Measurements from ENCODE around the gene GLYR1.

The GLYR1 gene

DNA sequence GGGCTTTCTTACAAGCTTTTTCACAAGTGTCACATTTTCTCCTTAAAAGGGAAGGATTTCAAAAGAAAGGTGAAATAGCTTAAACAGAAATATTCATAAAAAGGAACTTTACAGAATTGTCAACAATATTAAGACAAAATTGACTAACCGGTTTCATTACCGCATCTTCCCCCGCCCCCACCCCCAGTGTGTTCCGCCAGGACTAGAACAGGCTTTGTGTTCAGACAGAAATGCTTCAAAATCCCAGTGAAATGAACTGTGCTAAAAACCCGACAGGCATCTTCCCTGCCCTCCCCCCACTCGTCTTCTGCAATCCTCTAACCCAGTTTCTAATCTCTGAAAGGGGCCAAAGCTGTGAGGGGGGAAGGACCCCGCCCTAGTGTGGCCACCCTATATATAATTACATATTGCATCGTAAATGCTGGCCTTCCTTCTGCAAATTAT, 43.7 kb downstream of the GLYR1 start:
- DNase-seq = no peak

DNA sequence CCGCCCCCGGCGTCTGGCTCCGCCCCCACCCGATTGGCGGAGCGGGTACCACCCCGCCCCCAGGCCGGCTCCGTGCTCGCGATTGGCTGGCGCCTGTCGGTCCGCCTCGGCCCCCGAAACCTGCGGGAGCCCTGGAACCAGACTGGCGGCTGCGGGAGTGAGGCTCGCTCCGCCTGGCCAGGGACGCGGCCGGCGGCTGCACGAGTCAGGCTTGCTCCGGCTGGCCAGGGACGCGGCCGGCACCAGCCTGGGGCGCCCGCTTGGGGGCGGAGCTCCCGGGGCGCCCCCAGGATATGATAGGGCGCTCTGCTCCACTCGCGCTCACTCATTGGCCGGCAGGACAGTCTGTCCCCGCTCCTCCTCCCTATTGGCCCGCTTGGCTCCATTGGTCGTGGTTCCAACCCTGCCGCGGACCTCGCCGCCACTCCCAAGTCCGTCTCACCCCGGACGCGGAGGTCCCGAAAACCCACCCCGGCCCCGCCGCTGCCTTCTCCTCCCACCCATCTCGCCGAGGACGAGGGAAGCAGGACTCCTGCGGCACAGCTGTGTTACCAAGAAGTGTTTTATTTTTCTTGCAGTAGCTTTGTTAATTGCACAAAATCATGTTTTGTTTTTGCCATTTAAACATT, 44.3 kb downstream of the GLYR1 start:
- peak; percentile 83 for DNase-seq

DNA sequence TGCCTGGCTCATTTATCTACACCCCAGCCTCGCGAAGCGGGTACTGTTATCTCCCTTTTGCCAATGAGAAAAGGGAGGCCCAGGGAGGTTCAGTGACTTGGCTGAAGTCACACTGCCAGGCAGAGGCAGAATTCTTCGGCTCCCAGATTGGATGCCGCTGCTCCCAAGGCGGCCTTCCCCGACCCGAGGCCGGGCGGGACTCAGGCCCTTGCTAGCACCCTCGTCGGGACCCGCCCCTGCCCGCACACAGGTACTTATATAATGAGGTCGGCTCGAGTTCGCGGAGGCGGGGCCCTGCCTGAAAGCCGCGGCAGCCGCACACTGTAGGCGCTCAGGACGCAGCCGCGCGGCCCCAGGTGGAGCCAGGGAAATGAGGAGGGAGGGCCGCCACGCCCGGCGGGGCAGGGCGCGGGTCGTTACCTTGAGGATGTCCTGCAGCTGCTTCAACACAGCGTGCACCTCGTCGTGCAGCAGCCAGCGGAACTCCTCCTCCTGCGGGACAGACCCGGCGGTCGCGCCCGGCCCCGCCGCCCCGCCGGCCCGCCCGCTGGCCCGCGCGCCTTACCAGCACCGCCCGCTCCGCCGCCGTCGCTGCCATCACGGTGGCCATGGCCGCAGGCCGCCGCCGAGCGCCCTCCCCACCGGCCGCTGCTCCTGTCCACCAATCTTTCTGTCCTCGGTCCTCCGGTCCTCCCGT, 45.0 kb downstream of the GLYR1 start, which contains the start of gene ROGDI:
Gene ROGDI, minus strand, starts transcription at position 672 of the 697 bp plus-strand sequence. Its CDS starts 62 bp downstream, at position 610.
- peak; percentile 88 for DNase-seq

DNA sequence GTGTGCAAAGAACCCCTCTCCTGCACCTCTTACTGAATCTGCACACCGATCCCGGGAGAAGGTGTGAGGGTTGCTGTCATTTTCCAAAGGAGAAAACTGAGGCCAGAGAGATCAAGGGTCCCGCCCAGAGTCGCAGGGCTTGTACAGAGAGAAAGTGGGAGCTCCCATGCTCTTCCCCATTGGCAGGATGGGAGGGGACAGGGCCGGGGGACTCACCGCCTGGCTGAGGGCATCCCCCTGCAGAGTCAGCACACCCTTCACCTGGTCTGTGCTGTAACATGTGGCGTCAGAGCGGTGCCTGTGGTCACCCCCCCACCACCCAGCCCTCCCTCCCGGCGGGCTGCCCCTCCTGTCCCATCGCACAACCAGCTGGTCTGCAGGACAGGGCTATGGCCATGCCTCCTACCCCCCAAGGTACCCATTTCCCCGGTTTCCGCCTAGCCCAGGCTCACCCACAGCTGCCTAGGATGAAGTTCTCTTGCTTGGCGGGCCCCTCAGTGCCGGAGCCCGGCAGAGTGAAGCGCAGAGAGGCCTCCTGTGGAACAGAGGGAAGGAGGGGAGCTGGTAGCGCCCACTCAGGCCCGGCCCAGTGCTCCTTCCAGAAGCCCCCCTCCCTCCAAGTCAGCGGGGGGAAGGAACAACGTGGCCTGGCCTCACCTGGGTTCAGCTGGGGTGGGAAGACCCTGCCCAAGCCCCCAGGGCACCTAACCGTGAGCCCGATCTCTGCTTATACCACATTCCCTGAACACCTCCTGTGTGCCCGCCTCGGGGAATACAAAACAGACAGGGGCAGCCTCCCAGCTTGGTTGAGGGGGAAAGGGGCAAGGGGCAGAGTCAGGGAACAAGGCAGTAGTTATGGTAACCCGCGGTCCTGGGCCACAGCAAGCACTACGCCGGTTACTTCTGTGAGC, 45.8 kb downstream of the GLYR1 start:
- DNase-seq = no peak

DNA sequence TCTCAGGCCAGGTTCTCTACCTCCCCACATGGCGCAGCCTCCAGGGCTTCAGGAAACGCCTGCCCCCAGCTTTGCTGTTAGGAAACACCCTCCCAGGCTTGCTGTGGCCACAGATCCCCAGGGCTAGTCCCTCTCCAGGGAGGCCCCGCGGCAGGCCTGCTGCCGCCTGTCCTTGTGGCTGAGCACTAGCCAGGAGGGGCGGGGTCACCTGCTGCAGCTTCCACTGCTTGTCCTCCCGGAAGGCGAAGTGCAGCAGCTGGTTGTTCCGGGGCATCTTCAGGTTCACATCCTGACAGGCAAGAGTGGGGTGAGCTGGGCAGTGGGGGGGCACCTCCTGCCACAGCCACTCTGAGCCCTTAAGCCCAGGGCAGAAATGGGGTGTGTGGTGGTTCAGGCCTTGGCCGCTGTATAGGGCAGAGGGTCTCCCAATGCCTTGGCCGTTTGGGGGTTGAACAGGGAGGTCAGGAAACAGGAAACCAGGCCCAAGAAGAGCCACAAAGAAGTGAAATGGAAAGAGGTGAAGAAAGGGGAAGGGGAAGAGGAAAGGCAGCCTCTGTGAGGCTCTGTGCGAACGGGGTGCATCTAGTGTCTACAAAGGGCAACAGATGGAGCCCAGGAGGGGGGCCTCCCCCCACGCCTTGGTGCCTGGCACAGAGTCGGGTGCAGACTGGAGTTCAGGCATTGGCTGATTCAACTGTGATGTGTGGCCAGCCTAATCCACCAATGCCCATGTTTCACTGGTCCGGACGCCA, 46.6 kb downstream of the GLYR1 start:
- peak; percentile 63 for DNase-seq

DNA sequence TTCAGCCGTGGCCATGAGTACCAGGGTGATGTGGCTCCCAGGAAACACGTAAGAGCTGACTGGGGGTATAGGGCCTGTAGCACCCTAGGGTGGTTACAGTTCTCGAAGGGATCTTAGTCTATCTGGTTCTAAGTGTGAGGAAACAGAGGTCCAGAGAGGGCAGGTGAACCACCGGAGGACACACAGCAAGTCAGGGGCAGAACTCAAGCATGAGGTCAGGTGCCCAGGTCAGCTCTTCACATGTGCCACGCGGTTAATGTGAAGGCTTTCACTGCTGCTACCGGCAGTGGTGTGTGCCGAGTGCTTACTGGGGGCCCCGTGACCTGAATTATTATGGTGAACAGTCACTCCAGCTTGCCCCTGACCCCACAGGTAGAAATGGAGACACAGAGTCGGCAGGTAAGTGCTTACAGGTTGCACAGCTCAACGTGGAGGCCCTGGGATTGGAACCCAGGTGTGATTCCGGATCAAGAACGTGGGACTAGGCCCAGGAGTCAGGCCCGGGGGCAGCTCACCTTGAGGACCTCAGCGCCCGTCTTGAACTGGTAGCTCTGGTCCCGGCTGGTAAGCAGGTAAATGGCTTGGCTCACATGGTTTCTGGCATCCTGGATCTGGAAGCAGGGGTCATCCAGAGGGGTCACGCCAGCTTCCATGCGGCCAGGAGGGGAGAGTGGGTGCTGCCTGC, 47.8 kb downstream of the GLYR1 start:
- DNase-seq = no peak

DNA sequence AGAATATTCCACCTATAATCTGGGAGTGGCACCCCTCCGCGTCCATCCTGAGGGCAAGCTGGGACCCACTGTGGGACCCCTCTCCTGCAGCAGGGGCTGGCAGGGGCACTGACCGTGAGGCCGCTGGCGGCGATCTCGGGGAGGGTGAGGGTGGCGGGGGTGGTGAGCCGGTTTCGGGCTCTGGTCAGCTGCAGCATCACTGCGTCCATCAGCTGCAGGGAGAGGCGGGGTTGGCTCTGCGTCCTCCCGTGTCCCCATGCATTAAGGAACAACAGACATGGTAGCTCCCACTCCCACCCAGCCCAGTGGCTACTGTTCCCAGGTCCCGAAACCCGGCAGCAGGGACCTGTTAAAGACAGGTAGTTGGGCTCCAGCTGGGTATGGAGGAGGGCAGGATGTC, 48.6 kb downstream of the GLYR1 start:
- no peak for DNase-seq

DNA sequence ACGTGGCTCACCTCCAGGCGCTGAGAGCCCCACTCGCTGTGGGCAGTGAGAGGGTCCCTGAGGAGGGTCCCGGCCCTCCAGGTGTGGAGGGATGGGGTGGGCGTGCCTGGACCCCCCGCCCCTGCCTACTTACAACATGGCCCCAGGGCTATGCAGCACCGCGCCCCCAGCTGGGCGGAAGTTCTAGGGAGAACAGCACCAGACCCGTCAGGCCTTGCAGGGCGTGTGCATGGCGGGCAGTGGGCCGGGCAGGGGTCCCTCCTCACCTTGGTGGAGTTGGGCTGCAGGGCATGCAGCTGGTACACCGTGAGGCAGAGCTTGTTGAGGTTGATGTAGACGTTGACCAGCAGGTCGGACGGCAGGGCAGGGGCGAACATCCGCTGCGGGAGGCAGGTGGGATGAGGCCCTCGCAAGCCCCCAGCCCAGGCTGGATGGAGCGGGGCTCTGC, 49.3 kb downstream of the GLYR1 start:
- DNase-seq = no peak

DNA sequence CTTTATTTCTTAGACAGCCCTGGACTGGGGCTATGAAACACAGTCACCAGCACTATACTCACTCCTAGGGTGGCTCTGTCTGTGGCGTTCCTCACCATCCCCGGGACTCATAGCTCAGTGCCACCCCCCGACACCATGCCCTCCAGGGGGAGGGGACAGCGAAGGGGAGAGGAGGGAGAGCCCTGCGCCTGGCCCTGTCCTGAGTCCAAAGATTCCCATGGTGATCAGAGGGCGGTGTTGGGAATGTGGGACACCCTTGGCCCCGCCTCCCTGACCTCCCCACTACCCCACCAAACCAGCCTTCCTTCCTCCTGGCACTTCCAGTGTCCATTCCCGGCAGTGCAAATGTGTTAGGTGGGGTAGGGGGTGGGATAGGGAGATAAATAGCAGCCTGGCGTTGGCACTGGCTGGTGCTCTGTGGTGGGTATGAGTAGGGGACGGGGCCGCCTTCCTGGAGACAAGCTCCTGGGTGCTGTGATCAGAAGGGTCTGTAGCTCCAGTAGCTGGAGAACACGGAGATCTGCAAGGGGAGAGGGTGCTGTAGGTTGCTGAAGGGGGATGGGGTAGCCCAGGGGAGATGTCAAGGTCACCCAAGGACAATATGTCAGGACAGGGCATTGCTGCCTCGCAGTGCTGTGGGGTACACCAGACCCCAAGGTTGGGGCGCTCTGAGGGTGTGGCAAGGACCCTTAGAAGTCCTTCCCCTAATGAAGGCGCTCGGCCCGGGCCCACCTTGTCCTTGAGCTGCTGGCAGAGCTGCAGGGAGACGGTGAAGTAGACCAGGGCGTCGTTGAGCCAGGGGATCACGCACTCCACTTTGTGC, 49.9 kb downstream of the GLYR1 start:
- no peak for DNase-seq

DNA sequence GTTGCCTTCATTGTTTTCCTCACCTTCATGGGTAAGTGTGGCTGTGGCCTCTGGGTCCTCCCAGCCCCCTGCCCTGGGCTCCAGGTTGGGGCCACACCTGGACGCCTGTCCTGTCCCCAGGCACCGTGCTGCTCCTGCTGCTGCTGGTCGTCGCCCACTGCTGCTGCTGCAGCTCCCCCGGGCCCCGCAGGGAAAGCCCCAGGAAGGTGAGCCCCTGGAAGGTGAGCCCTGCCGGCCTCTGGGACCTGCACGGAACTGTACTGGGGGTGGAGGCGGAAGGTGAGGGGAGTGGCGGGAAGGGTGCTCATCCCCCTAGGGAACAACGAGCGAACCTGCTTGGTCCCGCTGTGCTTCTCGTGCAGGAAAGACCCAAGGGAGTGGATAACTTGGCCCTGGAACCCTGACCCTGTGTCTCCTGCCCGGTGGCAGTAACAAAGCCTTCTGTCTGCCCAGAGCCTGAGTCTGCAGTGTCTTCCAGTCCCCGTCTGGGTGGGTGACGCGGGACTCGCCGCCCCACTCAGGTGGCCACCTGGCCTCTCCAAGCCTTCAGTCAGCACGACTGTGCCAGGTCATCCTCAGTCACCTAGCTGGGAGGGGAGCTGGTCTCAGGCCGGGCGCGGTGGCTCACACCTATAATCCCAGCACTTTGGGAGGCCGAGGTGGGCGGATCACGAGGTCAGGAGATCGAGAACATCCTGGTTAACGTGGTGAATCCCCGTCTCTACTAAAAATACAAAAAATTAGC, 51.1 kb downstream of the GLYR1 start:
- DNase-seq = no peak

DNA sequence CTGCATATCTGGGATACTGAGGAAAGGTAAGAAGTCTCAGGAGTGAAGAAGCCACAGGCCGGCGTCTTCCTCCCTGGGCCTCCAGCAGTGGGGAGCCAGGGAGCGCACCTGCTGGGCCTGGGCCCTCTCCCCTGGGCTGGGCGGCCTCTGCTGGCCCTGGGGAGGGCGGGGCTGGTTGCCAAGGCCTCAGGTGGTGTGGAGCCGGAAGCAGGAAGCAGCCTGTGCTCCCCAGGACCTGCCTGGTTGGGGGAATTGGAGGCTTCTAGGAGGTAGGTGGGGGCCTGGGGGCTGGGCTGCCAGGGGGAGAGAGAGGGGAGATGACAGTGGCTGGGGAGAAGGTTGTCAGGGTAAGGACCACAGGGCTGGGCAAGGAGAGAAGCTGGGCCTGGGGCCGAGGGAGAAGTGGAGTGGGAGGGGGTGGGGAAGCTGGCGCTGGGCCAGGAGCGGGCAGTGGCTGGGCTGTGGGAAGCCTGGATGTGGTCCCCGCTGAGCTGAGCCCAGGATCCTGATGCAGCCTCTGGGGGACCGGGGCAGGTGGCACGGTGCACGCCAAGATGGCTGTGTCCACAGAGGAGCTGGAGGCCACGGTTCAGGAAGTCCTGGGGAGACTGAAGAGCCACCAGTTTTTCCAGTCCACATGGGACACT, 51.8 kb downstream of the GLYR1 start, which contains the start of gene SMIM22:
Gene SMIM22, plus strand, starts transcription at position 189 of the 647 bp plus-strand sequence. Its CDS starts 366 bp downstream, at position 555.
- peak; percentile 67 for DNase-seq

DNA sequence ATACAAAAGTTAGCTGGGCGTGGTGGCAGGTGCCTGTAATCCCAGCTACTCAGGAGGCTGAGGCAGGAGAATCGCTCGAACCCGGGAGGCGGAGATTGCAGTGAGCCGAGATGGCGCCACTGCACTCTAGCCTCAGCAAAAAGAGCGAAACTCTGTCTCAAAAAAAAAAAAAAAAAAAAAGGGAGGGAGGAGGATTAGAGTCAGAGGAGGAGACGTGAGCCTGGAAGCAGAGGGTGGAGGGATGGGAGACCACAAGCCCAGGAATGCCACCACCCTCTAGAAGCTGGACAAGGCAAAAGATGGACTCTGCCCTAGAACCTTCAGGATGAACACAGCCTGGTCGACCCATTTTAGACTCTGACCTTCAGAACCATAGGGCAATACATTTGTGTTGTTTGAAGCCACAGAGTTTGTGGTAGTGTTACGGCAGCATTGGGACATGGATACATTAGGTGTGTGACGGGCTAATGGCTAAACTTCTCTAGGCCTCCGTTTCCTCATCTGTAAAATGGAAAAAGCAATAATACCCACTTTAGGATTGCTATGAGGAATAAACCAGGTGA, 54.1 kb downstream of the GLYR1 start:
- no peak for DNase-seq

DNA sequence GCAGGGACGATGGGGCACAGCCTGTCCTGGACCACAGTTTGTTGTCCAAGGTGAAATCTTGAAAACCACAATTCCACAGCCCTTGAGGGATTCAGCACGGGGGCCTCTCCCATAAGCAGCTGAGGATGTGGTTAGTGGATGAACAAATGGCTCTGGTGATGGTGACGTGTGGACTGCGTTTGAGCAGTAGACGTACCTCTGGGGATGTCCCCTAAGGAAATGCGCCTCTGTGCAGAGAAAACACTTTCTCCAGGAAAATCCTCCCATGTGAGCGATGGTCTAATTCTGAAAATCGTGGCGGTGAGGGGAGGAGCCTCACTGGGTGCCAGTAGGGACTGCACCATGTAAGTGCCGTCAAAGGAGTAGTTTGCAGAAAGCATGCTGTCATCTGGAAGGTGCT, 56.2 kb downstream of the GLYR1 start:
- no peak for DNase-seq

DNA sequence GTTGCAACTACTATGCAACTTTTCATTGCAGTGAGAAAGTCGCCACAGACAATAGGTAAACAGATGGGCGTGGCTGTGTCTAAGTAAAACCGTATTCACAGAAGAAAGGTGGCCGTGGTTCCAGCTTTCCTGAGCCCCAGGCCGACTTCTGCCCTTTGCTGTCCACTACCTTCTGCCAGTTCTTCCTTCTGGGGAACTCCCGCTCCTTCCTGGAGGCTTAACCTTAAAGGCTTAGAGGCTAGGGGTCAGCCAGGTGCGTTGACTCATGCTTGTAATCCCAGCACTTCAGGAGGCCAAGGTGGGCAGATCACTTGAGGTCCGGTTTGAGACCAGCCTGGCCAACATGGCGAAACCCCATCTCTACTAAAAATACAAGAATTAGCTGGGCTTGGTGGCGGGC, 56.8 kb downstream of the GLYR1 start:
- no peak for DNase-seq

DNA sequence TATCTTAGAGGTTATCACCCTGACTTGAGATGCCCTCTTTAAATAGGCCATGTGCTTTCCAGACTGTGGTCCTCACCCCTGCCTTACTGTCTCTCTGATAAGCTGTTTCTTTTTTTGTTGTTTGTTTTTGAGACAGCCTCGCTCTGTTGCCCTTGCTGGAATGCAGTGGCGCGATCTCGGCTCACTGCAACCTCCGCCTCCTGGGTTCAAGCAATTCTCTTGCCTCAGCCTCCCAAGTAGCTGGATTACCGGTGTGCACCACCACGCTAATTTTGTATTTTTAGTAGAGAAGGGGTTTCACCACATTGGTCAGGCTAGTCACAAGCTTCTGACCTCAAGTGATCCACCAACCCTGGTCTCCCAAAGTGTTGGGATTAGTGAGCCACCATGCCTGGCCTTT, 58.2 kb downstream of the GLYR1 start:
- no peak for DNase-seq

DNA sequence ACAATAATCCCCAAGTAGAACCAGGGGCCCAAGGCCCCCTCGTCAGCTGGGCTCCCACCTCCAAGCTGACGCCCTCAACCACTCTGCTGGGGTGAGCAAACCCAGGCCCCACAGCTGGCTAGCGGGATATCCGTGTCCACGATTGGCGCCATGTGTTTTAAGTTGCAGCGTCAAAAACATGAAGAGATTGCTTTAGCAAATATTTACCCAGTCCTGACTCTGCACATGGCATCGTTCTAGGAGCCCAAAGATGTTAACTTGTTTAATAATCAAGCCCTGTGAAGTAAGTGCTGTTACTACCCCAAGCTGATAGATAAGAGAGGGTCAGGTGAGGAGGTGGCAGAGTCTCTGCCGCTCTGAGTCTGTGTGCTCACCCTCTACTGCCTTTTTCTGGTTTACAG, 58.6 kb downstream of the GLYR1 start:
- no peak for DNase-seq

DNA sequence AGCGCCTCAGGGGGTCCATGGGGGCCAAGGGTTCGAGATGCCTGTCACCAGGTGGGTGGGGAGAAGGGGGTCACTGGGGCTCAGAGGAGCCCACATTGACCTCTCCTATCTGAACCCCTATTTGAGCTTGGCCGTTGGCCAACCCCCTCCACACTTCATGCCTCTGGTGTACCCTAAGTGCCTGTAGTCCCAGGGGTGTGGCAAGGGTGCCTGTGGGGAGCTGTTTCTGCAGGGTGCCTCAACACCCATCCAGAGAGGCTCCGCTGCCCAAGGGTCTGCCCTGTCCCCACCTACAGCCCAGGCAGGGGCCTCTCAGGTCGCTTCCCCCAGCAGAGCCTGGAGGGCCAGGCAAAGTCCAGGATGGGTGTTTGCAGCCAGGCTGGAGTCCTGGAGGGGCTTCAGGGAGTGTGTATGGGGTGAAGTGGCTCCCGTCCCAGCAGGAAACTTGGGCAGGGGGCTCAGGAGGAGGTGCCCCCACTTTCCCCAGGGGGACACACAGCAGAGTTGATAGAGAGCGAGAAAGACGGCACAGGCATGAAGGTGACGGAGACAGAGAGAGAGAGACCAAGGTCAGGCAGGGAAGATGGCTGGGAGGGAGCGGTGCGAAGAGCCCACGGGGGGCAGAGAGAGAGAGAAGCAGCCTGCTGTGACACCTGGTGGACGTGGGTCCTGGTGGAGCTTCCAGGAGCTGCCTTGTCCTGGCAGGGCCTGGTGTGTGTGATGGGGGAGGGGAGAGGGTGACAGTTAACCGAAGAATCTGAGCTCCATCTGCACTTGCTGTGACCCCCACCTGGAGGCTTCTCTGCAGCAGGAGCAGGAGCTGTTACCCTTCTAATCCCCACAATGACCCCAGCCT, 59.2 kb downstream of the GLYR1 start, which contains the start of gene SEPTIN12:
Gene SEPTIN12, minus strand, starts transcription at position 719 of the 856 bp plus-strand sequence. Its CDS starts 700 bp downstream, at position 19.
- no peak for DNase-seq

DNA sequence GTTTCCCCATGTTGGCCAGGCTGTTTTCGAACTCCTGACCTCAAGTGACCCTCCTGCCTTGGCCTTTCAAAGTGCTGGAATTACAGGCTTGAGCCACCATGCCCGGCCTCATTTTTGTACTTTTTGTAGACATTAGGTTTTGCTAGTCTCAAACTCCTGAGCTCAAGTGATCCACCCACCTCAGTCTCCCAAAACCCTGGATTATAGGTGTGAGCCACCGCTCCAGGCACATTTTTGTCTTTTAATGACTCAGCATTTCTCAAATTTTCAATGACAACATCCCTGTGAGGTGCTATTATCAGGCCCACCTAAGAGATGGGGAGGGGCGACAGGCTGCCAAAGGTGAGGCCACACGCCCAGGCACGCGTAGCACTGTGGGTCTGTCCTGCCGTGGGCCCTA, 60.0 kb downstream of the GLYR1 start:
- DNase-seq = no peak

All from NCI-H2029 (cell line).